H1 (cell line): ENCODE data around the gene TNNT3. TPM values are rescaled to one million over a fixed set of nuclear protein-coding genes. Genes with fewer than 3 reads are reported as not detected.

ENCODE experiments used
- RFX5 ChIP-seq: IDR thresholded peaks from 2 replicates; pipeline ENCODE4 v1.6.1; 2011; ENCODE audit warnings: low read depth, low read length, improper control_type of control experiment, borderline replicate concordance
- SIN3A ChIP-seq, 2 experiments: IDR thresholded peaks in 1 of 2; conservative IDR thresholded peaks in 1 of 2; 2 replicates each; pipeline ENCODE4 v1.6.1; 2011 to 2012; ENCODE audit warnings: low read length in 2 of 2, improper control_type of control experiment in 1 of 2, low read depth in 1 of 2, mild to moderate bottlenecking in 1 of 2
- SP2 ChIP-seq: IDR thresholded peaks from 2 replicates; pipeline ENCODE4 v1.6.1; 2012; ENCODE audit warnings: mild to moderate bottlenecking, low read length, inconsistent platforms
- SP4 ChIP-seq: IDR thresholded peaks from 2 replicates; pipeline ENCODE4 v1.6.1; 2012; ENCODE audit warnings: low read length, inconsistent platforms
- SUZ12 ChIP-seq: fragments of 200-600 bp; sonication (generic); IDR thresholded peaks from 2 replicates; pipeline ENCODE4 v1.6.1; 2012; ENCODE audit warnings: mild to moderate bottlenecking, inconsistent platforms, low read length, moderate library complexity, mixed read lengths
- polyA plus RNA-seq, 7 experiments: library from polyadenylated mRNA; depleted of rRNA in 3 of 7; stranded (reverse) in 5 of 7; unstranded in 2 of 7; fragments of >200 nt in 5 of 7; fragments of 200-250 nt in 2 of 7; gene quantifications; 1 replicate in 5 of 7; 2 replicates in 1 of 7; 4 replicates in 1 of 7; pipeline versions ENCODE4 v1.2.1 to v1.2.3, GENCODE V29; 2011 to 2013; ENCODE audit warnings: missing spikeins in 2 of 7, mixed read lengths in 2 of 7
- total RNA-seq: library from RNA; stranded (reverse); fragmentation: NEBNext Ultra II Directional; extraction: Animal tissue kit (Norgen Biotek cat#: 25700); gene quantifications from 2 replicates; pipeline ENCODE4 v1.2.1, GENCODE V29; 2021

Gene TNNT3
- total and polyA plus RNA-seq, 2 of the 8 experiments (the other 6 are each of a cell fraction or from before 2014, with no cell fraction given), result not detected

- TF ChIP-seq SIN3A (conservative IDR thresholded peaks at IDR 0.05 in 1 of 2, IDR thresholded peaks at IDR 0.05 in 1 of 2; ENCODE audit: low read depth in 1 of 2, low read length in 2 of 2), result no peak
- no peak for TF ChIP-seq SUZ12
- TF ChIP-seq SP4, result no peak
- TF ChIP-seq RFX5, result no peak
- TF ChIP-seq SP2, result no peak
- TF ChIP-seq, all 59 proteins: peak for 0
These were observed 15.9 kb downstream of the TNNT3 start (continued) for GRCh38 chr11:1935156-1936071.
